ENCODE results near the gene HIF3A.

Gene HIF3A

DNA sequence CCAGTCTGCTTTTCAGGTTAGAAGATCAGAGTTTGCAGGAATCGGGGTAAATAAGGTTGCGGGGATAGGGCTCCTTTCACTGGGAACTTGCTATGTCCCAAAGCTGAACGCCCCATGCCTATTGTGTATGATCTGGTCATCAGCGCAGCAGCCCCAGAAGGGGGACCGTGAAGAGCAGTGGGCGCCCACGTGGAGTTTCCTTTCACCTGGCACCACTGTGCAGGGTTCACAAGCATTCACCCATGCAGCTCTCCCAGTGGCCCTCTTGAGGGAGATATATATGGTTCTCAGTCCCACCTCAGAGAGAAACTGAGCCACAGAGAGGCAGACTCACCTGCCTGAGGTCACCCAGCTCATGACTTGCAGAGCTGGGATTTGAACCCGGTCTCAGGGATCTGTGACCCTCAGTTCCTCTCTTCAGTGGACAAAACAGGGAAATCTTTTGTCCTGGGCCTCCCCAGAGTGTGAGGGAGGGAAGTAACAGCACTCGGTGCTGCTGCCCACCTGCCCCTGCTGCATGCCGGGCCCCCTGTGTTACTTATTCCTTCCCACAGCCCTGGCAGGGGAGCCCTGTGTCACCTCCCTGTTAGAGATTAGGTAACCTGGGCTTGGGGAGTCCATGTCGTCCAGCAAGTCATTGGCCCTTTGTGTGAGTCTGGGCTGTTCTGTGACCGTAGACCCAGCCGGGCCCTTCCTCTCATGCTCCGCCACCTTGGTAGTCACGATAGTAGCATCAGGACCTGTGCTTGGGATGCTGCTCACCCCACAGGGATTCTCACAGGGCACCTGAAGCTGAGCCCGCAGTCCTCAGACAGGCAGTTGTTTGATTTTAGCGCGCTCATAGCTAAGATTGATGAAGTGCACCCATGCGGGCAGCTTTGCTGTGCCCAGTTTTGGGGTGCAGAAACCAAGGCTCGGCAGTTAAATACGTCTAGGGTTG, 78.0 kb downstream of the HIF3A start:
- TF ChIP-seq POLR2AphosphoS5 (IDR thresholded peaks at IDR 0.05; ENCODE audit: low read depth, low read length) (no peak; the same call in 1 of the 2 replicates), FOXP2 (optimal IDR thresholded peaks at IDR 0.05; ENCODE audit: borderline replicate concordance, extremely low read depth, extremely low read length, insufficient read depth) (no peak), SIN3A (IDR thresholded peaks at IDR 0.05; ENCODE audit: borderline replicate concordance, insufficient read depth, low read length) (no peak), TAF1 (IDR thresholded peaks at IDR 0.05; ENCODE audit: borderline replicate concordance, insufficient read depth, low read length) (no peak)
- TF ChIP-seq, protein P1, sequence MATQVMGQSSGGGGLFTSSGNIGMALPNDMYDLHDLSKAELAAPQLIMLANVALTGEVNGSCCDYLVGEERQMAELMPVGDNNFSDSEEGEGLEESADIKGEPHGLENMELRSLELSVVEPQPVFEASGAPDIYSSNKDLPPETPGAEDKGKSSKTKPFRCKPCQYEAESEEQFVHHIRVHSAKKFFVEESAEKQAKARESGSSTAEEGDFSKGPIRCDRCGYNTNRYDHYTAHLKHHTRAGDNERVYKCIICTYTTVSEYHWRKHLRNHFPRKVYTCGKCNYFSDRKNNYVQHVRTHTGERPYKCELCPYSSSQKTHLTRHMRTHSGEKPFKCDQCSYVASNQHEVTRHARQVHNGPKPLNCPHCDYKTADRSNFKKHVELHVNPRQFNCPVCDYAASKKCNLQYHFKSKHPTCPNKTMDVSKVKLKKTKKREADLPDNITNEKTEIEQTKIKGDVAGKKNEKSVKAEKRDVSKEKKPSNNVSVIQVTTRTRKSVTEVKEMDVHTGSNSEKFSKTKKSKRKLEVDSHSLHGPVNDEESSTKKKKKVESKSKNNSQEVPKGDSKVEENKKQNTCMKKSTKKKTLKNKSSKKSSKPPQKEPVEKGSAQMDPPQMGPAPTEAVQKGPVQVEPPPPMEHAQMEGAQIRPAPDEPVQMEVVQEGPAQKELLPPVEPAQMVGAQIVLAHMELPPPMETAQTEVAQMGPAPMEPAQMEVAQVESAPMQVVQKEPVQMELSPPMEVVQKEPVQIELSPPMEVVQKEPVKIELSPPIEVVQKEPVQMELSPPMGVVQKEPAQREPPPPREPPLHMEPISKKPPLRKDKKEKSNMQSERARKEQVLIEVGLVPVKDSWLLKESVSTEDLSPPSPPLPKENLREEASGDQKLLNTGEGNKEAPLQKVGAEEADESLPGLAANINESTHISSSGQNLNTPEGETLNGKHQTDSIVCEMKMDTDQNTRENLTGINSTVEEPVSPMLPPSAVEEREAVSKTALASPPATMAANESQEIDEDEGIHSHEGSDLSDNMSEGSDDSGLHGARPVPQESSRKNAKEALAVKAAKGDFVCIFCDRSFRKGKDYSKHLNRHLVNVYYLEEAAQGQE (IDR thresholded peaks at IDR 0.05; ENCODE audit: insufficient read depth in 1 of 2, low read depth in 2 of 2, low read length in 2 of 2): no peak

DNA sequence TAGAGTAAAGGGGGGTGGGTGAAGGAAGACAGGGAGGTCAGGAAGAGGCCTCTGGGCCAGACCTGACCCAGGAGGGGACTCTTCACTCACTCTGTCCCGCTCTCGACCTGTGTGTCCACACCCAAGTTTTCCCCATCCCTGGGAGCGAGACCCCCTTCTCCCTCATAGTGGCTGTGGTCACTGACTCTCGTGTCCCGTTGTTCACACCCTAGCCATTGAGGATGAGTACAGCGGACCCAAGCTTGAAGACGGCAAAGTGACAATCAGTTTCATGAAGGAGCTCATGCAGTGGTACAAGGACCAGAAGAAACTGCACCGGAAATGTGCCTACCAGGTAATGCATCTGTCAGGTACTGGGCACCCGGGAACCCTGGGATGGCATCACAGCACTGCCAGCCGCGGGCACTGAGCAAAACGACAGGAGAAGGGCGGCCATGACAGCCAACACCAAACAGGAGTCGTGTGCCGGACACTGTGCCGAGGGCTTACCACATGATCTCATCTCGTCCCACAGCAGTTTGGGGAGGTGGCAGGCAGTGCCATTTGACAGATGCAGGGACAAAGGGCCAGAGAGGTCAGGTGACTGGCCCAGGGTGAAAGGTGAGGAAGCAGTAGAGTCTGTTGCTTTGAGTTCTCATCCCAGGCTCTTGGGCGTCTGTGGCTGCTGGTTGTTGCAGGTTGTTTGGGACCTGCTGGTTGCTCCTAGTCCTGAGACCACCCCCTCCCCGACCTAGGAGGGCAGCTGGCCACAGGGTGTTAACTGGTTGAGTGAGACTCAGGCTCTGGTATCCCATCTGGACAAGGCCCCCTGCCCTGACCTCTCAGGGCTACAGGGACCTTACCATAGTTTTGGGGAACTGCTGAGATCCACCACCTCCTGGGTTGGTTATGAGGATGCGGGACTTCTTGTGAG, 79.7 kb downstream of the HIF3A start:
- TF ChIP-seq SIN3A (IDR thresholded peaks at IDR 0.05; ENCODE audit: borderline replicate concordance, insufficient read depth, low read length) (no peak), FOXP2 (optimal IDR thresholded peaks at IDR 0.05; ENCODE audit: borderline replicate concordance, extremely low read depth, extremely low read length, insufficient read depth) (no peak), POLR2AphosphoS5 (IDR thresholded peaks at IDR 0.05; ENCODE audit: low read depth, low read length) (no peak)
- TF ChIP-seq, protein P1 (IDR thresholded peaks at IDR 0.05; ENCODE audit: insufficient read depth in 1 of 2, low read depth in 2 of 2, low read length in 2 of 2): no peak

DNA sequence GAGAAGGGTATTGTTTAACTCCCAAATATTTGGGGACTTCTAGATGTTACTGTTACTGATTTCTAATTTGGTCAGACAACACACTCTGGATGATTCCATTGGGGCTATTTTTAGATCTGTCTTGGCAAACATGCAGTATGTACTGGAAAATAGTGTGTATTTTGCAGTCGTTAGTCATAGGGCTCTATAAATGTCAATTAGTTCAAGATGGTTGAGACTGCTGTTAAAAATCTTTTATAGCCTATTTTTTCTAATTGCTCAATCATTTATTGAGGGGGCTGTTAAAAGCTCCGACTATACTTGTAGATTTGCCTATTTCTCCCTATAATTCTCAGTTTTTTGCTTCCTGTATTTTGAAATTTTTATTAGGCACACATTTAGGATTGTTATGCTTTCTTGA, 81.4 kb downstream of the HIF3A start:
- TF ChIP-seq, protein P1 (IDR thresholded peaks at IDR 0.05; ENCODE audit: insufficient read depth in 1 of 2, low read depth in 2 of 2, low read length in 2 of 2): no peak
- no peak for TF ChIP-seq FOXP2 (optimal IDR thresholded peaks at IDR 0.05; ENCODE audit: borderline replicate concordance, extremely low read depth, extremely low read length, insufficient read depth)
- no peak for TF ChIP-seq SIN3A (IDR thresholded peaks at IDR 0.05; ENCODE audit: borderline replicate concordance, insufficient read depth, low read length)
- no peak for TF ChIP-seq TAF1 (IDR thresholded peaks at IDR 0.05; ENCODE audit: borderline replicate concordance, insufficient read depth, low read length)
- TF ChIP-seq POLR2AphosphoS5 (IDR thresholded peaks at IDR 0.05; ENCODE audit: low read depth, low read length): no peak

DNA sequence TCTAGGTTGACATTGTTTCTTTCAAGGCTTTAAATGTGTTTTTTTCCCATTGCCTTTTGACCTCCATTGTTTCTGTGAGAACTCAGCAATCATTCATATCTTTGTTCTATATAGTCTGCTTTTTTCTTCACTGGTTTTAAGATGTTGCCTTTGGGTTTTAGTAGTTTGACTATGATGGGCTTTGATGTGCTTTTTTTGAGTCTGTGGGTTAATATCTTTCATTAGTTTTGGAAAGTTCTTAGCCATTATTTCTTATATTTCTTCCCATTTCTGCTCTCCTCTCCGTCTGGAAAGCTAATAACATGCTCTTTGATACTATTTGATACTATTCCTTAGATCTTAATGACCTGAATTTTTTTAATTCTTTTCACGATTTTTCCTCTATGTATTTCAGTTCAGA, 83.8 kb downstream of the HIF3A start:
- TF ChIP-seq, protein P1 (IDR thresholded peaks at IDR 0.05; ENCODE audit: insufficient read depth in 1 of 2, low read depth in 2 of 2, low read length in 2 of 2): no peak
- TF ChIP-seq FOXP2 (optimal IDR thresholded peaks at IDR 0.05; ENCODE audit: borderline replicate concordance, extremely low read depth, extremely low read length, insufficient read depth): no peak
- TF ChIP-seq SIN3A (IDR thresholded peaks at IDR 0.05; ENCODE audit: borderline replicate concordance, insufficient read depth, low read length): no peak
- TF ChIP-seq POLR2AphosphoS5 (IDR thresholded peaks at IDR 0.05; ENCODE audit: low read depth, low read length): no peak
- no peak for TF ChIP-seq TAF1 (IDR thresholded peaks at IDR 0.05; ENCODE audit: borderline replicate concordance, insufficient read depth, low read length)
